ENCODE measurements around the gene GNB5. TPM values are rescaled to one million over a fixed set of nuclear protein-coding genes. Genes with fewer than 3 reads are reported as not detected.

GNB5 gene
- total RNA-seq, 2 donors from 2014 or later, result 6.0 to 7.9 TPM

GRCh38 chr15:52233405-52233804, 42.2 kb upstream of the GNB5 start:
- Histone ChIP-seq H3K27me3 (no peaks in the 10 kb centered on the region), H3K9me3 (no peaks in the 10 kb centered on the region), H3K36me3 (peaks cover 7% of the 10 kb centered on the region), H3K4me3 (no peak overlapping the region), H3K27ac (no peak overlapping the region), H3K4me1 (no peaks in the 10 kb centered on the region), H3K9ac (ENCODE audit: low read depth in 2 of 2, low read length in 2 of 2) (no peak overlapping the region)
- intact Hi-C loops (cut with DNase I), result no loop called here
- TF ChIP-seq CTCF (IDR thresholded peaks at IDR 0.05), result no peak
- no peak for DNase-seq

DNA sequence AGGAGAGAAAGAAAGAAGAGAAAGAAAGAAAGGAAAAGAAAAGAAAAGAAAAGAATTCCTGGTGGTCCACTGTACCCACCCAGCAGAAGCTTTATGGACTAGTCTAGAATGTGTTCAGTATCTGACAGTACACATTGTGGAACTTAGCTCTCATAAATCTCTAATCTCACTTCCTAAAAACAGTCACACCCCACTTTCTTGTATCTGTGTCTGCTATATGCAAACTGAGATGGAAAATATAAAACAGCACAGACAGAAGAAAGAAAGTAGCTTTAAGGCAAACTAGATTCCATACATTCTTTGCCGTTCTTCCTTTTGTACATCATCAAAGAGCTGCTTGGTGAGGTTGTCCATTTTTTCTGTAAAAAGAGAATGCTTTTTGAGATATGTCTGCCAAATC, 41.1 kb upstream of the GNB5 start:
- no peak overlapping the region for H3K9ac ChIP-seq (ENCODE audit: low read depth in 2 of 2, low read length in 2 of 2)
- no peak overlapping the region for H3K4me3 ChIP-seq
- H3K9me3 ChIP-seq, result no peaks in the 10 kb centered on the region
- peaks cover 7% of the 10 kb centered on the region for H3K36me3 ChIP-seq
- intact Hi-C loops (cut with DNase I), result no loop called here
- DNase-seq, result no peak
- no peaks in the 10 kb centered on the region for H3K27me3 ChIP-seq
- TF ChIP-seq CTCF (IDR thresholded peaks at IDR 0.05), result no peak
- H3K4me1 ChIP-seq, result no peaks in the 10 kb centered on the region
- H3K27ac ChIP-seq, result no peak overlapping the region

GRCh38 chr15:52230073-52230472, 38.9 kb upstream of the GNB5 start:
- no peak for DNase-seq
- no peak overlapping the region for H3K9ac ChIP-seq (ENCODE audit: low read depth in 2 of 2, low read length in 2 of 2)
- intact Hi-C loops (cut with DNase I), result no loop called here
- no peak for TF ChIP-seq CTCF (IDR thresholded peaks at IDR 0.05)
- H3K4me3 ChIP-seq, result no peak overlapping the region
- no peaks in the 10 kb centered on the region for H3K4me1 ChIP-seq
- no peaks in the 10 kb centered on the region for H3K9me3 ChIP-seq
- no peaks in the 10 kb centered on the region for H3K36me3 ChIP-seq
- H3K27ac ChIP-seq, result peak overlapping the region; percentile 61
- no peaks in the 10 kb centered on the region for H3K27me3 ChIP-seq

DNA sequence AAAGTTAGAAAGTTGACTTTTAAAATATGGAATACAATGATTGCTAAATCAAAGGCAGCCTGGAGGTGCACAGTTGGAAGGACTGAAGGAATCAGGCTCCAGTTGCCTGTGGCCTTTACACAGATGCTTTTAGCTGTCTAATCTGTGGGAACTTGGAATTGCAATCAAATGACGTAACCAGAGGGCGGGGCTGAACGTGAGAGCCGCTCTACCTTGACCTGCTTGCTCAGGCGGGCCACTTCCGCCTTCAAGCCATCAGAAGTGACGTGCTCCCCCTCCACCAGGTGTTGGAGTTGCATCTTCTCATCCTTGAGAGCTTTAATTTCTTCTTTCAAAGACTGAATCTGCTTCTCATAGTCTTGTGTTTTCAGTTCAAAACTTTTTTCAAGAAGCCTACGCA, 37.7 kb upstream of the GNB5 start:
- H3K9ac ChIP-seq (ENCODE audit: low read depth in 2 of 2, low read length in 2 of 2), result no peak overlapping the region
- no peak overlapping the region for H3K4me3 ChIP-seq
- H3K36me3 ChIP-seq, result no peaks in the 10 kb centered on the region
- H3K9me3 ChIP-seq, result no peaks in the 10 kb centered on the region
- peak overlapping the region; percentile 61 for H3K27ac ChIP-seq
- peak; percentile 87 for DNase-seq
- intact Hi-C loops (cut with DNase I), result no loop called here
- no peaks in the 10 kb centered on the region for H3K4me1 ChIP-seq
- TF ChIP-seq CTCF (IDR thresholded peaks at IDR 0.05), result no peak
- no peaks in the 10 kb centered on the region for H3K27me3 ChIP-seq

DNA sequence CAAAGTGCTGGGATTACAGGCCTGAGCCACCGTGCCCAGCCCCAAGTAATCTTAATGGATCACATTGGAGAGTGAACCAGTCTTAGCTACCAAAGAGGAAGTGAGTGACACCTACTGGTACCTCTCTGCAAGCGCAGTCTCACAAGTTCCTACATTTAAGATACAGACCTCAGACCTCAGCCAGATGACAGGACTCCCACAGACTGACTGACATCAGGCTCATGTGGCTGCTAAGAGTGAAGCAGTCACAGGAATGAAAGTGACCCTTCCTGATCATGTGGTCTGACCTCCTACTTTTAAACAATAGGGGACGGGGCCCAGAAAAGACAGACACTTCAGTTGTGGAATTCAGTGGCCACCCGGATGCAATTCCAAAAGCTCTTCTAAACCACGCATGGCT, 36.3 kb upstream of the GNB5 start:
- H3K4me1 ChIP-seq, result no peaks in the 10 kb centered on the region
- peak; percentile 71 for DNase-seq
- no peaks in the 10 kb centered on the region for H3K36me3 ChIP-seq
- H3K27ac ChIP-seq, result no peak overlapping the region
- TF ChIP-seq CTCF (IDR thresholded peaks at IDR 0.05), result peak; percentile 80
- H3K9me3 ChIP-seq, result no peaks in the 10 kb centered on the region
- intact Hi-C loops (cut with DNase I), result no loop called here
- no peak overlapping the region for H3K4me3 ChIP-seq
- no peak overlapping the region for H3K9ac ChIP-seq (ENCODE audit: low read depth in 2 of 2, low read length in 2 of 2)
- no peaks in the 10 kb centered on the region for H3K27me3 ChIP-seq

DNA sequence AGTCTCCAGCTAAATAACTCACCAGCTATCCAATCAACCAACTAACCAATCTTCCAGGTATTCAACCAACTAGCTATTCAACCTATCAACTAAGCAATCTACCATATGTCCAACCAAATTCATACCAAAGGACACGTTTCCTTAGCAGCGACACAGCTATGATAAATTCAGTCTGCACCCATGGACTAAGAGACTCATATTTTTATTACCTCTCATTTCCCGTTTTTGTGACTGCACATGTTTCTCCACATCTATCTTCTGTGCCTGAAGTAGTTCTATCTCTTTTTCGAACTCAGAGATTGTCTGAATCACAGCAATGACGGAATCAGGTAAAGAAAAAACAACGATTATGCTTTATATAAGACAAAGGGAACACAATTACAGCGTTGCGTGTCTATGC, 34.0 kb upstream of the GNB5 start:
- intact Hi-C loops (cut with DNase I), result no loop called here
- Histone ChIP-seq H3K27ac (no peak overlapping the region), H3K9me3 (no peaks in the 10 kb centered on the region), H3K9ac (ENCODE audit: low read depth in 2 of 2, low read length in 2 of 2) (no peak overlapping the region), H3K36me3 (no peaks in the 10 kb centered on the region), H3K4me3 (no peak overlapping the region), H3K27me3 (no peaks in the 10 kb centered on the region), H3K4me1 (no peaks in the 10 kb centered on the region)
- no peak for DNase-seq
- TF ChIP-seq CTCF (IDR thresholded peaks at IDR 0.05), result no peak

All from colonic mucosa (tissue), 4 donors.